ENCODE results near the gene PTBP3. TPM values are rescaled to one million over a fixed set of nuclear protein-coding genes. Genes with fewer than 3 reads are reported as not detected.
"Not testable (repeated sequence)": the region's sequence is repeated elsewhere in the genome, so short reads cannot be mapped to it uniquely, and the experiment has no call there.

PTBP3 gene
- total RNA-seq, 2 experiments from 2014 or later, result 156 to 176 TPM

GRCh38 chr9:112268413-112268812, 65.0 kb downstream of the PTBP3 start:
- H3K27ac Mint-ChIP-seq, result no peak overlapping the region
- H3K9me3 Mint-ChIP-seq (ENCODE audit: insufficient read depth), result no peaks in the 10 kb centered on the region
- POLR2A ChIA-PET, result no interaction called here
- H3K4me3 Mint-ChIP-seq, result no peak overlapping the region
- no peak for DNase-seq
- CTCF ChIA-PET, result interaction anchor here (0.9 kb wide), 1 partner anchor 13 kb away, joined by 3 read pairs; no protein-coding TSS in a partner anchor
- peaks cover 49% of the 10 kb centered on the region for H3K36me3 Mint-ChIP-seq (ENCODE audit: low read depth)
- H3K27me3 Mint-ChIP-seq (ENCODE audit: low read depth), result no peaks in the 10 kb centered on the region
- no peak for ATAC-seq
- H3K4me1 Mint-ChIP-seq (ENCODE audit: low read depth), result peaks cover 3% of the 10 kb centered on the region

- H3K4me1 Mint-ChIP-seq (ENCODE audit: low read depth); CTCF ChIA-PET; DNase-seq; H3K9me3 Mint-ChIP-seq (ENCODE audit: insufficient read depth); H3K27me3 Mint-ChIP-seq (ENCODE audit: low read depth); H3K4me3 Mint-ChIP-seq; ATAC-seq; POLR2A ChIA-PET; H3K27ac Mint-ChIP-seq: not testable (repeated sequence)
- H3K36me3 Mint-ChIP-seq (ENCODE audit: low read depth), result peaks cover 54% of the 10 kb centered on the region
Observed at GRCh38 chr9:112267086-112267485, 66.3 kb downstream of the PTBP3 start.

GRCh38 chr9:112265391-112265790, 68.0 kb downstream of the PTBP3 start:
- no peak for DNase-seq
- Mint-ChIP-seq H3K9me3 (ENCODE audit: insufficient read depth) (no peaks in the 10 kb centered on the region), H3K27me3 (ENCODE audit: low read depth) (no peaks in the 10 kb centered on the region), H3K27ac (no peak overlapping the region), H3K36me3 (ENCODE audit: low read depth) (peaks cover 61% of the 10 kb centered on the region), H3K4me3 (no peak overlapping the region), H3K4me1 (ENCODE audit: low read depth) (peaks cover 3% of the 10 kb centered on the region)
- ATAC-seq, result no peak
- ChIA-PET POLR2A (no interaction called here), CTCF (no interaction called here)

- ChIA-PET CTCF (interaction anchor here (0.7 kb wide), 1 partner anchor 702 kb away, joined by 4 read pairs; no protein-coding TSS in a partner anchor), POLR2A (no interaction called here)
- Mint-ChIP-seq H3K4me1 (ENCODE audit: low read depth) (no peaks in the 10 kb centered on the region), H3K4me3 (no peak overlapping the region), H3K27ac (no peak overlapping the region), H3K9me3 (ENCODE audit: insufficient read depth) (no peaks in the 10 kb centered on the region), H3K27me3 (ENCODE audit: low read depth) (no peaks in the 10 kb centered on the region), H3K36me3 (ENCODE audit: low read depth) (peaks cover 55% of the 10 kb centered on the region)
- no peak for DNase-seq
- ATAC-seq, result no peak
Observed at GRCh38 chr9:112262577-112262976, 70.8 kb downstream of the PTBP3 start.

- H3K27ac Mint-ChIP-seq, result no peak overlapping the region
- ATAC-seq (no peak), DNase-seq (no peak)
- no peaks in the 10 kb centered on the region for H3K9me3 Mint-ChIP-seq (ENCODE audit: insufficient read depth)
- ChIA-PET POLR2A (interaction anchor here (1.0 kb wide), 1 partner anchor 23 kb away, joined by 3 read pairs; no protein-coding TSS in a partner anchor), CTCF (interaction anchor here (0.7 to 1.9 kb wide), 2 partner anchors 71 to 164 kb away, joined by 3 to 6 read pairs; no protein-coding TSS in a partner anchor)
- H3K27me3 Mint-ChIP-seq (ENCODE audit: low read depth), result no peaks in the 10 kb centered on the region
- no peaks in the 10 kb centered on the region for H3K4me1 Mint-ChIP-seq (ENCODE audit: low read depth)
- H3K4me3 Mint-ChIP-seq, result no peak overlapping the region
- peaks cover 59% of the 10 kb centered on the region for H3K36me3 Mint-ChIP-seq (ENCODE audit: low read depth)
Observed at GRCh38 chr9:112261133-112261532, 72.3 kb downstream of the PTBP3 start.

- ChIA-PET CTCF (no interaction called here), POLR2A (no interaction called here)
- ATAC-seq, result no peak
Observed at GRCh38 chr9:112258106-112258505, 75.3 kb downstream of the PTBP3 start.

GRCh38 chr9:112252194-112252593, 81.2 kb downstream of the PTBP3 start:
- no peak for DNase-seq
- peaks cover 16% of the 10 kb centered on the region for H3K4me1 Mint-ChIP-seq (ENCODE audit: low read depth)
- H3K36me3 Mint-ChIP-seq (ENCODE audit: low read depth), result peaks cover 42% of the 10 kb centered on the region
- no peak for ATAC-seq
- CTCF ChIA-PET, result no interaction called here
- H3K9me3 Mint-ChIP-seq (ENCODE audit: insufficient read depth), result no peaks in the 10 kb centered on the region
- POLR2A ChIA-PET, result no interaction called here
- H3K4me3 Mint-ChIP-seq, result no peak overlapping the region
- H3K27me3 Mint-ChIP-seq (ENCODE audit: low read depth), result no peaks in the 10 kb centered on the region
- H3K27ac Mint-ChIP-seq, result no peak overlapping the region

More at GRCh38 chr9:112258106-112258505, 75.3 kb downstream of the PTBP3 start:
- Mint-ChIP-seq H3K27ac (no peak overlapping the region), H3K36me3 (ENCODE audit: low read depth) (peaks cover 49% of the 10 kb centered on the region), H3K27me3 (ENCODE audit: low read depth) (no peaks in the 10 kb centered on the region), H3K4me3 (no peak overlapping the region), H3K9me3 (ENCODE audit: insufficient read depth) (no peaks in the 10 kb centered on the region), H3K4me1 (ENCODE audit: low read depth) (no peaks in the 10 kb centered on the region)
- no peak for DNase-seq

- Mint-ChIP-seq H3K27me3 (ENCODE audit: low read depth) (no peaks in the 10 kb centered on the region), H3K4me3 (no peak overlapping the region), H3K36me3 (ENCODE audit: low read depth) (peaks cover 49% of the 10 kb centered on the region), H3K4me1 (ENCODE audit: low read depth) (peaks cover 16% of the 10 kb centered on the region), H3K27ac (no peak overlapping the region), H3K9me3 (ENCODE audit: insufficient read depth) (no peaks in the 10 kb centered on the region)
- ATAC-seq, result peak; percentile 36
- ChIA-PET CTCF (interaction anchor here (1.2 kb wide), 1 partner anchor 653 kb away, joined by 3 read pairs; no protein-coding TSS in a partner anchor), POLR2A (no interaction called here)
- DNase-seq, result no peak
Observed at GRCh38 chr9:112249277-112249676, 84.1 kb downstream of the PTBP3 start.

- ChIA-PET CTCF (interaction anchor here (1.2 kb wide), 1 partner anchor 654 kb away, joined by 3 read pairs; no protein-coding TSS in a partner anchor), POLR2A (no interaction called here)
- peaks cover 49% of the 10 kb centered on the region for H3K36me3 Mint-ChIP-seq (ENCODE audit: low read depth)
- H3K4me1 Mint-ChIP-seq (ENCODE audit: low read depth), result peaks cover 16% of the 10 kb centered on the region
- no peak for ATAC-seq
- H3K27ac Mint-ChIP-seq, result no peak overlapping the region
- H3K9me3 Mint-ChIP-seq (ENCODE audit: insufficient read depth), result no peaks in the 10 kb centered on the region
- no peaks in the 10 kb centered on the region for H3K27me3 Mint-ChIP-seq (ENCODE audit: low read depth)
- DNase-seq, result no peak
- no peak overlapping the region for H3K4me3 Mint-ChIP-seq
Observed at GRCh38 chr9:112248722-112249121, 84.7 kb downstream of the PTBP3 start.

- CTCF ChIA-PET, result no interaction called here
- no peak overlapping the region for H3K4me3 Mint-ChIP-seq
- POLR2A ChIA-PET, result no interaction called here
- H3K36me3 Mint-ChIP-seq (ENCODE audit: low read depth), result peaks cover 46% of the 10 kb centered on the region
- no peak for ATAC-seq
- H3K9me3 Mint-ChIP-seq (ENCODE audit: insufficient read depth), result no peaks in the 10 kb centered on the region
- no peak for DNase-seq
- no peaks in the 10 kb centered on the region for H3K27me3 Mint-ChIP-seq (ENCODE audit: low read depth)
- no peak overlapping the region for H3K27ac Mint-ChIP-seq
- H3K4me1 Mint-ChIP-seq (ENCODE audit: low read depth), result peaks cover 16% of the 10 kb centered on the region
Observed at GRCh38 chr9:112247090-112247489, 86.3 kb downstream of the PTBP3 start.

GRCh38 chr9:112245126-112245525, 88.3 kb downstream of the PTBP3 start:
- H3K27ac Mint-ChIP-seq, result no peak overlapping the region
- H3K36me3 Mint-ChIP-seq (ENCODE audit: low read depth), result peaks cover 40% of the 10 kb centered on the region
- ChIA-PET CTCF (no interaction called here), POLR2A (no interaction called here)
- H3K4me1 Mint-ChIP-seq (ENCODE audit: low read depth), result peaks cover 12% of the 10 kb centered on the region
- H3K27me3 Mint-ChIP-seq (ENCODE audit: low read depth), result no peaks in the 10 kb centered on the region
- ATAC-seq, result no peak
- DNase-seq, result no peak
- no peak overlapping the region for H3K4me3 Mint-ChIP-seq
- no peaks in the 10 kb centered on the region for H3K9me3 Mint-ChIP-seq (ENCODE audit: insufficient read depth)

- CTCF ChIA-PET, result no interaction called here
Observed at GRCh38 chr9:112242147-112242804, 91.1 kb downstream of the PTBP3 start.

GRCh38 chr9:112241491-112241890, 91.9 kb downstream of the PTBP3 start:
- no peaks in the 10 kb centered on the region for H3K27me3 Mint-ChIP-seq (ENCODE audit: low read depth)
- no peaks in the 10 kb centered on the region for H3K9me3 Mint-ChIP-seq (ENCODE audit: insufficient read depth)
- no peak overlapping the region for H3K4me3 Mint-ChIP-seq
- H3K36me3 Mint-ChIP-seq (ENCODE audit: low read depth), result peaks cover 39% of the 10 kb centered on the region
- POLR2A ChIA-PET, result no interaction called here
- DNase-seq (no peak), ATAC-seq (no peak)
- H3K4me1 Mint-ChIP-seq (ENCODE audit: low read depth), result no peaks in the 10 kb centered on the region
- CTCF ChIA-PET, result no interaction called here
- no peak overlapping the region for H3K27ac Mint-ChIP-seq

More at GRCh38 chr9:112242147-112242804, 91.1 kb downstream of the PTBP3 start:
- no peak for DNase-seq
- no peak for ATAC-seq
- Mint-ChIP-seq H3K4me1 (ENCODE audit: low read depth) (no peaks in the 10 kb centered on the region), H3K9me3 (ENCODE audit: insufficient read depth) (no peaks in the 10 kb centered on the region), H3K27ac (no peak overlapping the region), H3K27me3 (ENCODE audit: low read depth) (no peaks in the 10 kb centered on the region), H3K36me3 (ENCODE audit: low read depth) (peaks cover 44% of the 10 kb centered on the region), H3K4me3 (no peak overlapping the region)
- POLR2A ChIA-PET, result no interaction called here

All from activated CD8-positive, alpha-beta T cell treated with anti-CD3 and anti-CD28 coated beads, Interleukin-2, amount 10 ng/mL, durations not matched to agents 7 days and 5 days (primary cell).